ENCODE measurements around the gene RFK.
"Not testable (repeated sequence)": the region's sequence is repeated elsewhere in the genome, so short reads cannot be mapped to it uniquely, and the experiment has no call there.

RFK gene

DNA sequence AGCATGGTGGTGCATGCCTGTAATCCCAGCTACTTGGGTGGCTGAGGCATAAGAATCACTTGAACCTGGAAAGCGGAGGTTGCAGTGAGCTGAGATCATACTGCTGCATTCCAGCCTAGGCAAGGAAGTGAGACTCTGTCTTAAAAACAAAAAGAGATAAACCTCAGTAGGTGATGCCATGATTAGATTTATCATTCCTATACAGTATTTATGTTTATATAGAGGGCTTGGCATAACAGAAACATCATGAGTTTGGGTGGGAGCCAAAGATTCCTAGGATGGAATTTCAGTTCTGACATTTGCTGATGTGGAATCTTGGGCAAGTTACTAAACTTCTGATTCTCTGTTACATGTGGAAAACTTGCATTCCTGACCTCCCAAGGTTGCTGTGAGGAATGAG lies 22.3 kb downstream of the RFK start:
- DNase-seq (ENCODE audit: low read depth) = no peak
- TF ChIP-seq, protein P1, sequence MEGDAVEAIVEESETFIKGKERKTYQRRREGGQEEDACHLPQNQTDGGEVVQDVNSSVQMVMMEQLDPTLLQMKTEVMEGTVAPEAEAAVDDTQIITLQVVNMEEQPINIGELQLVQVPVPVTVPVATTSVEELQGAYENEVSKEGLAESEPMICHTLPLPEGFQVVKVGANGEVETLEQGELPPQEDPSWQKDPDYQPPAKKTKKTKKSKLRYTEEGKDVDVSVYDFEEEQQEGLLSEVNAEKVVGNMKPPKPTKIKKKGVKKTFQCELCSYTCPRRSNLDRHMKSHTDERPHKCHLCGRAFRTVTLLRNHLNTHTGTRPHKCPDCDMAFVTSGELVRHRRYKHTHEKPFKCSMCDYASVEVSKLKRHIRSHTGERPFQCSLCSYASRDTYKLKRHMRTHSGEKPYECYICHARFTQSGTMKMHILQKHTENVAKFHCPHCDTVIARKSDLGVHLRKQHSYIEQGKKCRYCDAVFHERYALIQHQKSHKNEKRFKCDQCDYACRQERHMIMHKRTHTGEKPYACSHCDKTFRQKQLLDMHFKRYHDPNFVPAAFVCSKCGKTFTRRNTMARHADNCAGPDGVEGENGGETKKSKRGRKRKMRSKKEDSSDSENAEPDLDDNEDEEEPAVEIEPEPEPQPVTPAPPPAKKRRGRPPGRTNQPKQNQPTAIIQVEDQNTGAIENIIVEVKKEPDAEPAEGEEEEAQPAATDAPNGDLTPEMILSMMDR (IDR thresholded peaks at IDR 0.05; ENCODE audit: low read depth, low read length, missing control alignments) = no peak

DNA sequence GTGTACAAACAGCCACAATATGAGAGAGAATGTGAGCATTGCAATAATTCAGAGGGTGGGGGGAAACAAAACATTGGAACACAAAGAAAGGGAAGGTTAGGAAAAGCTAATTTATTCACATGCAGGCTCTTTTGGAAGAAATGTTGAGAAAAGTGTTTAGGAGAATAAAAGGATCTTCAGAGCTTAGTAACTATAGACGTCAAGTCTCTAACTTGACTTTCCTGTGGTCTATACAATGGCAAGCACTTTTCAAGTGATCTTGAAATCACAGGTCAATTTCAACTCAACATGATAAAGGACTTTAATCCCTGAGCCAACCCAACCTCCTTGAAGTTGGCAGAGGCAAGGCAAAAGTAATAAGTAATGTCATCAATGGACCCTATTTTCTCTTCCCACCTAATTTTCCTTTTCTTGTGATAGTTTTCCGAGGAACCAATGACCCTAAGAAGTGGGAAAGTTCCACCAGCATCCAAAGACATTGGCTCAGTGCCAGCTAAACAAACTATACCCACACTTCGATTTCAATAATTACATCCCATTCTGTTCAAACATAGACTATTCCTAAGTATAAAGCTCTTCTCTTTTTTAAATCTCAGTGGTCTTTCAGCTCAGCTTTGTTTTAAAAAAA lies 23.7 kb downstream of the RFK start:
- DNase-seq (ENCODE audit: low read depth) = no peak
- no peak overlapping the region for H3K4me3 ChIP-seq (ENCODE audit: low read depth, low read length)
- TF ChIP-seq, protein P1 (IDR thresholded peaks at IDR 0.05; ENCODE audit: low read depth, low read length, missing control alignments) = no peak

More for the DNA sequence above, 22.3 kb downstream of the RFK start:
- H3K4me3 ChIP-seq (ENCODE audit: low read depth, low read length) = no peak overlapping the region

DNA sequence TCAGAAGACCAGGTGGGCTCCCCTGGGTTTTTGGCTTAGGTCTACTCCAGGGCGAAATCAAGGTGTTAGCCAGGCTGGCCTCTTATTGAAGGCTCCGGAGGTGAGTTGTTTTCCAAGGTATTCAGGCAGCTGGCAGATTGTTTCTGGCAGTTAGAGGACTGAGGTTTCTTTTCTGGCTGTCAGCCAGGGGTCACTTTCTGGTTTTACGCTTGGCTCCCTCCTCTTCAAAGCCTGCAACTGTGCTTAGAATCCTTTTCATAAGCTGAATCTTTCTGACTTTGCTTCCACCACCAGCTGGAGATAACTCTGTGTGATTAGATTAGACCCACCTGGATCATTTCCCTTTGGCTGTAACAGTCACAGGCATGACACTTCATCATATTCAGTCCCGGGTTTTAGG lies 24.6 kb downstream of the RFK start:
- TF ChIP-seq, protein P1 (IDR thresholded peaks at IDR 0.05; ENCODE audit: low read depth, low read length, missing control alignments) = no peak
- no peak for DNase-seq (ENCODE audit: low read depth)
- H3K4me3 ChIP-seq (ENCODE audit: low read depth, low read length) = no peak overlapping the region

DNA sequence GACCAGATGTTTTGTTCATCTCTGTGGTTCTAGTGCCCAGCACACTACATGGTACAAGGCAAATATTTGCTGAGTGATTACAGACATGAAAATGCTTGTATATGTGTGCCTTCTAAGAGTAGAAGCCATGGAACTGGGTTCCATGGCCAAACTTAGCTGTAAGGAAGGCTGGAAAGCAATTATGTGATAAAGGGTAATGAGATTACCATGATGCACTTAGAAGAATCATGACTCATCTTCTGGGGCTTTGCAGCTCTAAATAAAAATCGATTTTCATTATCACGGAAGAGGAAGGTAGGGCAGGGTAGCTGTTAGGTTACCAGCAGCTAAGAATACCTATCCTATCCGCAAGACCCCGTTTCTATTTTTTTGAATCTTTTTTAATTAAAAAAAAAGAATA lies 28.0 kb downstream of the RFK start:
- no peak overlapping the region for H3K4me3 ChIP-seq (ENCODE audit: low read depth, low read length)
- TF ChIP-seq, protein P1 (IDR thresholded peaks at IDR 0.05; ENCODE audit: low read depth, low read length, missing control alignments) = no peak
- no peak for DNase-seq (ENCODE audit: low read depth)

DNA sequence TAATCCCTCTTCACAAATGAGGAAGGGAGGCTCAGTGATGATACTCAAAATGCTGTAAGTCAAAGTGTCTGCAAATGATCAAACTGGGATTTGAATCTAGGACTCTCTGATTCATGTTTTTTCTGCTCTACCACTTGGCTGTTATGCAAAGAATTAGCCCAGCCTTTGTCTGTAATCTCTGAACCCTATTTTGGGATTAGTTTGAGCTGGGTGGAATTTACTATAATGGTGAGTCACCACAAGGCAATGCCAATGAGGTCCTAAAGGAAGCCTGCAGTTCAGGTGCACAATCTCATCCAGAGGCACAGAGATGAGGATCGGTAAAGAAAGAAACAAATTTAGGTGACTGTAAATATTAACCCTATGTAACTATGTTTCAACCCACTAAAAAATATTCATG lies 29.2 kb downstream of the RFK start:
- no peak for DNase-seq (ENCODE audit: low read depth)
- TF ChIP-seq, protein P1 (IDR thresholded peaks at IDR 0.05; ENCODE audit: low read depth, low read length, missing control alignments) = no peak
- no peak overlapping the region for H3K4me3 ChIP-seq (ENCODE audit: low read depth, low read length)

DNA sequence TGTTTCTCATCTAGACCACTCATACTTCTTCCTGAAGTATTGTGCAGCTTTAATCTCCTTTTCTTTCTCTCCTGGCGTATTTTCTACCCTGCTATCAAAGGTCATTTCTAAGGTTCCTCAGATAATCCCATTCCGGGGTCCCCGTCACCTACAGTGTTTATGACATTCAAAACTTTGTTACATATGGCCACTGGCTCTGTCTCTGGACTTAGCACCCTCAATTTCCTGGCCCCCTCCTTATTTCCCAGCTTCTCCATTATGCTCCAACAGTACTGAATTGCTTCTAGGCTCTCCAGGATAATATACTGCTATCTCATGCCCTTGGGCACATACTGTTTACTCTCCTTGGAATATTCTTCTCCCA lies 31.2 kb downstream of the RFK start:
- TF ChIP-seq, protein P1 (IDR thresholded peaks at IDR 0.05; ENCODE audit: low read depth, low read length, missing control alignments) = no peak
- no peak overlapping the region for H3K4me3 ChIP-seq (ENCODE audit: low read depth, low read length)
- no peak for DNase-seq (ENCODE audit: low read depth)

DNA sequence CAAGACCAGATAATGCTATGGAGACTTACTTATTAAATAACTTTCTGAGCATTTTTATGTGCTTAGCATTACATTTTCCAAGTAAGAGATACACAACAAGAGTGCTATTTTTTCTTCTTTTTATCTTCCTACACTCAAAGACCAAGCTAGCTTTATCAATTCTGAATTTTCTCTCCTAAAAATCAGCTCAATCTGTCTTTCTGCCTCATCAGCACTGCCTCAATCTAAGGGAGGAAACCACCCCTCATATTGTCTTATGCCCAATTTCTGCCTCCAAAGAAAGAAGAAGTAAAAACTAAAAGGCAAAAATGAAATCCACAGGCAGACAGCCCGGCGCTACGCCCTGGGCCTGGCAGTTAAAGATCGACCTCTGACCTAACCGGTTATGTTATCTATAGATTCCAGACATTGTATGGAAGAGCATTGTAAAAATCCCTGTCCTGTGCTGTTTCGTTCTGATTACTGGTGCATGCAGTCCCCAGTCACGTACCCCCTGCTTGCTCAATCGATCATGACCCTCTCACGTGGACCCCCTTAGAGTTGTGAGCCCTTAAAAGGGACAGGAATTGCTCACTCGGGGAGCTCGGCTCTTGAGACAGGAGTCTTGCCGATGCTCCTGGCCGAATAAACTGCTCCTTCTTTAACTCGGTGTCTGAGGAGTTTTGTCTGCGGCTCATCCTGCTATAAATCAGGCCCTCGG lies 31.7 kb downstream of the RFK start:
- DNase-seq (ENCODE audit: low read depth); H3K4me3 ChIP-seq (ENCODE audit: low read depth, low read length): not testable (repeated sequence)

Measured in GM12864 (cell line).